Kidney (tissue), 14 donors: ENCODE data around the gene RAD51B. TPM values are rescaled to one million over a fixed set of nuclear protein-coding genes. Genes with fewer than 3 reads are reported as not detected.
A peak's percentile ranks its signal among the peaks of the same experiment; 100 is the strongest.

Experiments
- DNase-seq, 5 donors: peaks; one replicate each; pipeline ENCODE4 v3.0.0-alpha.2; 2013 to 2020
- FAIRE-seq: peaks from 2 replicates; lab custom pipeline; 2012; peaks lifted over from hg19 to GRCh38; lab: Jason Lieb, UNC
- H3K27ac ChIP-seq, 2 donors: one replicate each; pipeline ENCODE4 v1.7.0; 2013; ENCODE audit warnings: low read depth in 2 of 2, low read length in 2 of 2, inconsistent platforms in 1 of 2
- H3K27me3 ChIP-seq: one replicate; pipeline ENCODE4 v1.7.1; 2013; ENCODE audit warnings: low read length, inconsistent platforms; ENCODE audit not compliant: control insufficient read depth, insufficient read depth
- H3K36me3 ChIP-seq, 3 donors: one replicate each; pipeline versions ENCODE4 v1.7.0 to v1.7.1; 2013; ENCODE audit warnings: low read length in 3 of 3, control low read depth in 1 of 3, inconsistent platforms in 1 of 3; ENCODE audit not compliant: insufficient read depth in 3 of 3, control insufficient read depth in 2 of 3
- H3K4me1 ChIP-seq, 3 donors: one replicate each; pipeline versions ENCODE4 v1.7.0 to v1.7.1; 2013; ENCODE audit warnings: low read length in 3 of 3, inconsistent platforms in 1 of 3, low read depth in 1 of 3; ENCODE audit not compliant: control insufficient read depth in 2 of 3, insufficient read depth in 2 of 3
- H3K4me3 ChIP-seq, 3 donors: one replicate each; pipeline versions ENCODE4 v1.7.0 to v1.8.1; 2013; ENCODE audit warnings: low read length in 3 of 3, control low read depth in 1 of 3, inconsistent platforms in 1 of 3
- H3K9ac ChIP-seq, 3 donors: one replicate each; pipeline versions ENCODE4 v1.7.0 to v1.7.1; 2013; ENCODE audit warnings: low read length in 3 of 3, control low read depth in 1 of 3, inconsistent platforms in 1 of 3
- H3K9me3 ChIP-seq, 3 donors: one replicate each; pipeline versions ENCODE4 v1.7.0 to v1.7.1; 2013; ENCODE audit warnings: low read length in 3 of 3, control low read depth in 1 of 3, inconsistent platforms in 1 of 3; ENCODE audit not compliant: control insufficient read depth in 2 of 3, insufficient read depth in 1 of 3
- intact Hi-C: fragments of 100-400 bp; cut with DNase I; formaldehyde crosslinking; loops from one replicate; pipeline ENCODE4 v1.11.1; 2022
- polyA plus RNA-seq: library from polyadenylated mRNA; stranded (reverse); fragments of 350-450 nt; fragmentation: Illumina TruSeq; extraction: RNeasy Lipid Tissue Mini Kit (QIAGEN cat#74804); gene quantifications from one replicate; pipeline ENCODE4 v1.2.3, GENCODE V29; 2014; ENCODE audit warnings: low read depth, low replicate concordance; ENCODE audit not compliant: insufficient read depth
- total RNA-seq: library from RNA; stranded (reverse); fragmentation: NEBNext Ultra II Directional; extraction: Animal tissue kit (Norgen Biotek cat#: 25700); gene quantifications from one replicate; pipeline ENCODE4 v1.2.1, GENCODE V29; 2021
- TF ChIP-seq, protein P1 (sequence below): IDR thresholded peaks from 3 replicates; pipeline ENCODE4 v1.5.1; 2012; ENCODE audit warnings: mild to moderate bottlenecking, moderate library complexity, borderline replicate concordance; ENCODE audit not compliant: insufficient read depth; ENCODE audit errors: extremely low read depth
- donor health status: control.
- donor health status: control.
- donor health status: control.
- donor health status: control.
- donor health status: control.
- donor health status: DM: yes; HTN: yes; CAD: no.
- donor health status: Normal renal cell carcinoma (clear cell type).

RAD51B gene
- total and polyA plus RNA-seq, 2 donors from 2014 or later: 6.9 to 18.0 TPM

DNA sequence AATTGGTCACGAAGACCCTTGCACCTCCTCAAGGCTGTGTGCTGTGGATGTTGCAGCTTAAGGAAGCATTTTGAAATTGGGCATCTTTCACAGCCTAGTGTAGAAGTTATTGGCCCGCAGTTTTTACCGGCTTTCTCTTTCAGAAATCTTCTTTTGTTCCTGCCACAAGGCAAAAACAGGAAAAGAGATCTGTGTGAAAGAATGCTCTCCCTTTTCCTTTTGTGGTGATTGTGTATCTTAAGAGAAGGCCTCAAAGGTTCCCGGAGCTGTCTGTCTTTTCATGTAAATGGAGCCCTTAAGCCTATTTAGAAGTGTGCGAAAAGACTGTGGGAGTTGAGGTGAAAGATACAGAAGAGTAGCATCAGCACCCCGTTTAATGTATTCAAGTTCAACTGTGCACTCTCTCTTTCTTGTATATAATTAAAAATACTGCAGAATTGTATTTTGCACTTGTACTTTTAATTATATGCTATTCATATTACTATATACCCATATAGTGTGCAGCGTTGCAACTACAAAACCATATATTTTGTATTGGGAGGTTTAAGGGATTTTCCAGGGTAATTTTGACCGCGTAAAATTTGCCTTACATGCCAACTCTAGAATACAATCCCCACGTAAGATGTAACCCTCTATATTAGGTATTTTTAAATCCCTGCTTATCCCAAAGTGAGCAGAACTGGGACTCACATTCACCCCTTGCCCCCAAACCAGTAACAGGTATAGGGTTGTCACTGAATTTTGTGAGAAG is 441.7 kb downstream of the RAD51B start:
- FAIRE-seq (no peak), DNase-seq (no peak)
- peaks cover 0 to 2% (median 0%) of the 10 kb centered on the region in 3 donors for H3K4me1 ChIP-seq
- no peaks in the 10 kb centered on the region for H3K36me3 ChIP-seq
- no peaks in the 10 kb centered on the region for H3K27me3 ChIP-seq
- TF ChIP-seq, protein P1, sequence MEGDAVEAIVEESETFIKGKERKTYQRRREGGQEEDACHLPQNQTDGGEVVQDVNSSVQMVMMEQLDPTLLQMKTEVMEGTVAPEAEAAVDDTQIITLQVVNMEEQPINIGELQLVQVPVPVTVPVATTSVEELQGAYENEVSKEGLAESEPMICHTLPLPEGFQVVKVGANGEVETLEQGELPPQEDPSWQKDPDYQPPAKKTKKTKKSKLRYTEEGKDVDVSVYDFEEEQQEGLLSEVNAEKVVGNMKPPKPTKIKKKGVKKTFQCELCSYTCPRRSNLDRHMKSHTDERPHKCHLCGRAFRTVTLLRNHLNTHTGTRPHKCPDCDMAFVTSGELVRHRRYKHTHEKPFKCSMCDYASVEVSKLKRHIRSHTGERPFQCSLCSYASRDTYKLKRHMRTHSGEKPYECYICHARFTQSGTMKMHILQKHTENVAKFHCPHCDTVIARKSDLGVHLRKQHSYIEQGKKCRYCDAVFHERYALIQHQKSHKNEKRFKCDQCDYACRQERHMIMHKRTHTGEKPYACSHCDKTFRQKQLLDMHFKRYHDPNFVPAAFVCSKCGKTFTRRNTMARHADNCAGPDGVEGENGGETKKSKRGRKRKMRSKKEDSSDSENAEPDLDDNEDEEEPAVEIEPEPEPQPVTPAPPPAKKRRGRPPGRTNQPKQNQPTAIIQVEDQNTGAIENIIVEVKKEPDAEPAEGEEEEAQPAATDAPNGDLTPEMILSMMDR: no peak
- no peak overlapping the region for H3K27ac ChIP-seq
- intact Hi-C loops: no loop called here
- no peaks in the 10 kb centered on the region for H3K9me3 ChIP-seq
- H3K4me3 ChIP-seq: no peak overlapping the region
- H3K9ac ChIP-seq: no peak overlapping the region

- H3K27ac ChIP-seq: no peak overlapping the region
- FAIRE-seq: no peak
- no peak overlapping the region for H3K4me3 ChIP-seq
- no peaks in the 10 kb centered on the region for H3K36me3 ChIP-seq
- DNase-seq: no peak
- intact Hi-C loops: no loop called here
- H3K27me3 ChIP-seq: no peaks in the 10 kb centered on the region
- peaks cover 0 to 3% (median 0%) of the 10 kb centered on the region in 3 donors for H3K4me1 ChIP-seq
- no peak overlapping the region for H3K9ac ChIP-seq
- no peaks in the 10 kb centered on the region for H3K9me3 ChIP-seq
- TF ChIP-seq, protein P1: no peak
These were observed 443.0 kb downstream of the RAD51B start for GRCh38 chr14:68262567-68262966.

GRCh38 chr14:68263563-68264259 is 444.1 kb downstream of the RAD51B start:
- Histone ChIP-seq H3K36me3 (no peaks in the 10 kb centered on the region), H3K9me3 (no peaks in the 10 kb centered on the region), H3K4me1 (peaks cover 3 to 5% (median 4%) of the 10 kb centered on the region in 3 donors), H3K9ac (no peak overlapping the region), H3K27me3 (no peaks in the 10 kb centered on the region), H3K27ac (no peak overlapping the region), H3K4me3 (no peak overlapping the region)
- intact Hi-C loops: no loop called here
- TF ChIP-seq, protein P1: no peak
- DNase-seq (peak in 2 of 5 donors; percentile 58 to 83), FAIRE-seq (no peak)
